Glutamatergic neuron (in vitro differentiated cells): ENCODE measurements around the gene SORCS1. TPM values are rescaled to one million over a fixed set of nuclear protein-coding genes. Genes with fewer than 3 reads are reported as not detected.

ENCODE experiments used
- DNase-seq: peaks from one replicate; pipeline ENCODE4 v3.0.0; 2022
- H3K27ac Mint-ChIP-seq: one replicate; pipeline ENCODE4 v1.8.0; 2020; ENCODE audit warnings: mild to moderate bottlenecking, mixed read lengths, inconsistent platforms; ENCODE audit not compliant: unreplicated experiment
- H3K27me3 Mint-ChIP-seq: one replicate; pipeline ENCODE4 v1.8.0; 2020; ENCODE audit warnings: mild to moderate bottlenecking, moderate library complexity, mixed read lengths, inconsistent platforms; ENCODE audit not compliant: unreplicated experiment
- H3K36me3 Mint-ChIP-seq: one replicate; pipeline ENCODE4 v1.8.0; 2020; ENCODE audit warnings: mild to moderate bottlenecking, mixed read lengths, inconsistent platforms; ENCODE audit not compliant: unreplicated experiment
- H3K4me1 Mint-ChIP-seq: one replicate; pipeline ENCODE4 v1.8.0; 2020; ENCODE audit warnings: mild to moderate bottlenecking, low read depth, mixed read lengths, inconsistent platforms; ENCODE audit not compliant: unreplicated experiment
- H3K4me3 Mint-ChIP-seq: one replicate; pipeline ENCODE4 v1.8.0; 2020; ENCODE audit warnings: mild to moderate bottlenecking, mixed read lengths, inconsistent platforms; ENCODE audit not compliant: unreplicated experiment
- H3K9me3 Mint-ChIP-seq: one replicate; pipeline ENCODE4 v1.8.0; 2020; ENCODE audit warnings: mild to moderate bottlenecking, moderate library complexity, mixed read lengths, inconsistent platforms; ENCODE audit not compliant: unreplicated experiment
- total RNA-seq: library from RNA; stranded (reverse); fragmentation: NEBNext Ultra II Directional; extraction: Animal tissue kit (Norgen Biotek cat#: 25700); gene quantifications from one replicate; pipeline ENCODE4 v1.2.1, GENCODE V29; 2021; ENCODE audit not compliant: unreplicated experiment
- TF ChIP-seq, protein P1 (sequence below): fragments of 200-600 bp; sonication (generic); IDR thresholded peaks from one replicate; pipeline ENCODE4 v1.5.0; 2021; ENCODE audit not compliant: partially characterized antibody, unreplicated experiment

The SORCS1 gene
- total RNA-seq, 1 donor from 2014 or later = 3.3 TPM

DNA sequence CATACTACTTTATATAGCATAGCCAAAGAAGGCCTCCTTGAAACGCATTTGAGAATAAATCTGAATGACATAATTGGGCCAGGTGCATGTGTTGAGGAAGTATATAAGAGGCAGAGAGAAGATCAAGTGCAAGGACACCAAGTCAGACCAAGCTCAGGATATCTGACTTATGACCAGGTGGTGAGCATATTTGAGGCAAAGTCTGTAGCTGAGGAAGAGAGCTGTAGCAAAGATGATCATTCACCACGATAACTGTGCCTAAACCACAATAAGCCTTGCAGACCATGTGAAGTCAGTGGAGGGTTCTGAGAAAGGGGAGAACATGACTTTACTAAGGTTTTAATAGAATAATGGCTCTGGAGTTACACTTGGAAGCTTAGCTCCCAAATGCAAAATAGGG lies 292.3 kb downstream of the SORCS1 start:
- Mint-ChIP-seq H3K4me1 (no peaks in the 10 kb centered on the region), H3K4me3 (no peak overlapping the region), H3K9me3 (no peaks in the 10 kb centered on the region), H3K36me3 (peaks cover 4% of the 10 kb centered on the region), H3K27ac (no peak overlapping the region), H3K27me3 (no peaks in the 10 kb centered on the region)
- DNase-seq = no peak
- TF ChIP-seq, protein P1, sequence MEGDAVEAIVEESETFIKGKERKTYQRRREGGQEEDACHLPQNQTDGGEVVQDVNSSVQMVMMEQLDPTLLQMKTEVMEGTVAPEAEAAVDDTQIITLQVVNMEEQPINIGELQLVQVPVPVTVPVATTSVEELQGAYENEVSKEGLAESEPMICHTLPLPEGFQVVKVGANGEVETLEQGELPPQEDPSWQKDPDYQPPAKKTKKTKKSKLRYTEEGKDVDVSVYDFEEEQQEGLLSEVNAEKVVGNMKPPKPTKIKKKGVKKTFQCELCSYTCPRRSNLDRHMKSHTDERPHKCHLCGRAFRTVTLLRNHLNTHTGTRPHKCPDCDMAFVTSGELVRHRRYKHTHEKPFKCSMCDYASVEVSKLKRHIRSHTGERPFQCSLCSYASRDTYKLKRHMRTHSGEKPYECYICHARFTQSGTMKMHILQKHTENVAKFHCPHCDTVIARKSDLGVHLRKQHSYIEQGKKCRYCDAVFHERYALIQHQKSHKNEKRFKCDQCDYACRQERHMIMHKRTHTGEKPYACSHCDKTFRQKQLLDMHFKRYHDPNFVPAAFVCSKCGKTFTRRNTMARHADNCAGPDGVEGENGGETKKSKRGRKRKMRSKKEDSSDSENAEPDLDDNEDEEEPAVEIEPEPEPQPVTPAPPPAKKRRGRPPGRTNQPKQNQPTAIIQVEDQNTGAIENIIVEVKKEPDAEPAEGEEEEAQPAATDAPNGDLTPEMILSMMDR = no peak

DNA sequence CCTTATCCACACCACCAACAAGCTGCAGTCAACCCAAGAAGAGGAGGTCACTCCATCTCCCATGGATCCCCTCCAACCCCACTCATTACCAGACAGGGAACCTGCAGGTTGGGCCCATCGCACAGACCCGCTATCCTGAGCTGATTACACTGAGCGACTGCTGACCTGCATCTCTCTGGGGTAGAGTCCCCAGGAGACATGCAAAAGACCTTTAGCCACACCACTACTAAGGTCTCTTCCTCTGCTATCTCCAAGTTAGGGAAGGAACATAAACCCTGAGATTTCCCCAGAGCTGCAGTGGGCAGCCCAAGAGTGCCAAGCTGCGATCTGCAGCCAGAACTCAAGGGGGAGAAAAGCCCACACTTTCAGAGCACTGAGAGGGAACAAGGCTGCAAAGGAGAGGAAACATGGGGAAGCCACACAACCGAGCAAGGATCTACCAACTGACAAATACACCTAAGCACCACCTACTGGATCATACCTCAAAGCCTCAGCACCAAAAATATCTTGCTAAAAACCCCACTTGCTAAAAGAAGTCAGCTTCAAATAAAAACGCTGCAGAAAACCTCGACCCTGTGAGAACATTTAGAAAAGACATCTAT lies 298.2 kb downstream of the SORCS1 start:
- H3K27ac Mint-ChIP-seq = no peak overlapping the region

DNA sequence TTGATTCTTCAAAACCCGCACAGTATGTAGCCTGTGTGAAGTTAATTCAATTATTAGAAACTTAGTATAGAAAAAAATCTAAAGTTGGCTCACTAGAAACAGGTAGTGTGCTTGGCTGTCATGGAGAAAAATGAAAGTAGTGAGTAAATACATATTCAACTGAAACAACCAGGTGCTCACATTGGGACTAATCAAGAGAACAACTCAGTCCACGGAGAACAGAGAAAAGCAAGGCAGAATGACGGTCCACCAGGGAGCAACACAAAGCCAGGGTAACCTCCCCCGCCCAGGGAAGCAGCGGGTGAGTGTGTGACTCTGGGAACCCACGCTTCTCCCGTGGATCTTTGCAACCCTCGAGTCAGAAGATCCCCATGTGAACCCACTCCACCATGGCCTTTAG lies 300.5 kb downstream of the SORCS1 start:
- no peak for DNase-seq
- no peak overlapping the region for H3K27ac Mint-ChIP-seq
- H3K9me3 Mint-ChIP-seq = no peaks in the 10 kb centered on the region
- H3K4me3 Mint-ChIP-seq = no peak overlapping the region
- H3K36me3 Mint-ChIP-seq = no peaks in the 10 kb centered on the region
- TF ChIP-seq, protein P1 = no peak
- H3K4me1 Mint-ChIP-seq = no peaks in the 10 kb centered on the region
- peaks cover 5% of the 10 kb centered on the region for H3K27me3 Mint-ChIP-seq

More for the DNA sequence above, 298.2 kb downstream of the SORCS1 start:
- TF ChIP-seq, protein P1 = no peak
- Mint-ChIP-seq H3K27me3 (peaks cover 2% of the 10 kb centered on the region), H3K4me1 (no peaks in the 10 kb centered on the region), H3K36me3 (peaks cover 4% of the 10 kb centered on the region), H3K4me3 (no peak overlapping the region), H3K9me3 (no peaks in the 10 kb centered on the region)
- no peak for DNase-seq

DNA sequence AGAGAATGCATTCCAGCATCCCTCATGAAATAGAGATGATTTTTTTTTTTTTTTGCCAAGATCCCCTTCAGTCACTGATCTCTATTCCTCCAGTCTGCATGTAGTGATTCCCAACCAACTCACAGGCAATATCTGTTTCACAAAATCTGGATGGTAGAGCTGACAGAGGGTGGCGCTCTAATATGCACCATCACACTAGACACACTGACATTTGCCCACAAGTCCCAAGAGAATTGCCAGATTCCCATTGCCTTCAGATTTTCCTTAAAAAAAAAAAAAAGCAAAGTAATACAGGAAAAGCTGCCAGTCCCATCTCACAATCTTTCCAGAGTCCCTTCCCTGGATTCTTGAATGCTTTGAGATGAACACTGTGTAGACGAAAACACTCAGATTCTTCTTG lies 301.0 kb downstream of the SORCS1 start:
- no peaks in the 10 kb centered on the region for H3K9me3 Mint-ChIP-seq
- TF ChIP-seq, protein P1 = no peak
- no peak overlapping the region for H3K4me3 Mint-ChIP-seq
- H3K27me3 Mint-ChIP-seq = peaks cover 5% of the 10 kb centered on the region
- no peak for DNase-seq
- H3K4me1 Mint-ChIP-seq = no peaks in the 10 kb centered on the region
- no peaks in the 10 kb centered on the region for H3K36me3 Mint-ChIP-seq
- no peak overlapping the region for H3K27ac Mint-ChIP-seq

DNA sequence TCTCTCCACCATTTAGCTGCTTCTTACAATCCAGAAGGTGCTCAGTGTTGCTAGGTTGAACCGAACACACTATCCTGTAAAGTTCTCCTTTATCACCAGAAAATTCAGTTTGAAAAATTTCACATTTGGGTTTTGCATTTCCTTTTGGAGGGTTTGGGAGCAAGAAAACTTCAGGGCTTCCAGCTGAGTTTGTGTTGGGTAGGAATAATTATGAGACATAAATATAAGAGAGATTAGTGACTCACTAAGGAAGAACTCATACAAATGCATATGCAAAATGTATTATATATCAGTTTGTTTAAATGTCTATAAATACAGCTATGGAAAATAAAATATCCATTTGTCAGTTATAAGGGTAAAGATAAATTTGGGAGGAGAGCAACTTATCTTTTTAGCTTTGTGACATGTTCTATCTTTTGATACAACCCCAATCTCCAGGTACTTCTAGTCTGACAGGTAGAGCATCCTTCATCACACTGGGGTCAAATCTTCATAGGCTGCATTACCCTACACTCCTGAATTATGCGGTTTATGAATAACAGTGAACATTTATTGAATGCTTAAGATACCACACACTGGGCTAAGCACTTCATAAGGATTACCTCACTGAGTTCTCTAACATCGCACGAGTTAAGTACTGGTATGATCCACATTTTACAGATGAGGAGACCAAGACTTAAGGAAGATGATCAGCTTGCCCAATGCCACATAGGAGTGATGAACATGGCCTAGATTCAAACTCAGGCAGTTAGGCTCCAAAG lies 304.4 kb downstream of the SORCS1 start:
- Mint-ChIP-seq H3K36me3 (peaks cover 7% of the 10 kb centered on the region), H3K4me1 (no peaks in the 10 kb centered on the region), H3K27me3 (peaks cover 5% of the 10 kb centered on the region), H3K9me3 (no peaks in the 10 kb centered on the region), H3K27ac (no peak overlapping the region), H3K4me3 (no peak overlapping the region)
- TF ChIP-seq, protein P1 = no peak
- DNase-seq = no peak
